Stimulated activated CD8-positive, alpha-beta memory T cell treated with anti-CD3 and anti-CD28 coated beads, Interleukin-12 subunit alpha, Interleukin-12 subunit beta, amount 100 ng/mL, for 4 hours (primary cell): ENCODE data around the gene STAT5B.

Source experiments
- DNase-seq: peaks from one replicate; pipeline ENCODE4 v3.0.0-alpha.2; 2020; ENCODE audit warnings: low read depth

STAT5B gene

GRCh38 chr17:42284566-42284965, 8.4 kb upstream of the STAT5B start:
- DNase-seq = no peak

DNA sequence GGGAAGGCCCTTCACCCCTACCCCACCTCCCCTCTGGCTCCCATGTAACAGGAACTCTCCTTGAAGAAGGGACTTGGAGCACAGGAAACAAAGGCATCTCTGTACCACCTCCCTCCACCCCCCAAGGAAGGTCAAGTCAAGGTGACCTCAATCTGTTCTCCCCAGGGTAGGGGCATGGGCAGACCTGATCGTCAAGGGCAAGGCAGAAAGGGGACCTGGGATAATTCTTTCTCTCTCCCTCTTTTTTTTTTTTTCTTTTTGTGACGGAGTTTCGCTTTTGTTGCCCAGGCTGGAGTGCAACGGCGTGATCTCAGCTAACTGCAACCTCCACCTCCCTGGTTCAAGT, 7.8 kb upstream of the STAT5B start:
- DNase-seq = no peak

GRCh38 chr17:42283241-42284023, 7.2 kb upstream of the STAT5B start:
- DNase-seq = no peak

- no peak for DNase-seq
These were observed 6.4 kb upstream of the STAT5B start for GRCh38 chr17:42282478-42283080.

DNA sequence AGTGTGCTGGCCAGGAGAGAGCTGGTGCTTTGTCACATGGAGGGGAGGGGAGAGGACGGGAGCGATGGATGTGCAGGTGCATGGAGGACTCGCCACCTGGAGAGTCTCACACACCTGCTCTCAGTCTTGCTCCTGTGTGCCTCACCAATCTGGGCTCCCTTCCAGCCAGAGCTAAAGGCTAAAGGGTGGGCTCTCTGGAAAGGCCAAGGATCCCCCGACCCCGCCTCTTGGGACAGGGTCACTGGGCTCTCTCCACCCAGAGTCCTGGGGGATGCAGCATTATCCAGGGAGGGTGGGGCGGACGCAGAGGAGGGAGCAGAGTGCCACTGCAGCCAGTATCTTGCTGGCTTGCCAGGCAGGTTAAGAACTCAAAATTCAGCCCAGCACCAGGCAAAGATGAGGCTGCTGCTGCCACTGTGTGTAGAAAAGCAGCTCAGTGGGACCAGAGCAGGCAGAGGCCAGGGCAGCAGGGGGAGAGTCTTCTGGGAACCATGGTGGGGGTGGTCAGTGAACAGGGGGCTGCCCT, 5.4 kb upstream of the STAT5B start:
- no peak for DNase-seq

DNA sequence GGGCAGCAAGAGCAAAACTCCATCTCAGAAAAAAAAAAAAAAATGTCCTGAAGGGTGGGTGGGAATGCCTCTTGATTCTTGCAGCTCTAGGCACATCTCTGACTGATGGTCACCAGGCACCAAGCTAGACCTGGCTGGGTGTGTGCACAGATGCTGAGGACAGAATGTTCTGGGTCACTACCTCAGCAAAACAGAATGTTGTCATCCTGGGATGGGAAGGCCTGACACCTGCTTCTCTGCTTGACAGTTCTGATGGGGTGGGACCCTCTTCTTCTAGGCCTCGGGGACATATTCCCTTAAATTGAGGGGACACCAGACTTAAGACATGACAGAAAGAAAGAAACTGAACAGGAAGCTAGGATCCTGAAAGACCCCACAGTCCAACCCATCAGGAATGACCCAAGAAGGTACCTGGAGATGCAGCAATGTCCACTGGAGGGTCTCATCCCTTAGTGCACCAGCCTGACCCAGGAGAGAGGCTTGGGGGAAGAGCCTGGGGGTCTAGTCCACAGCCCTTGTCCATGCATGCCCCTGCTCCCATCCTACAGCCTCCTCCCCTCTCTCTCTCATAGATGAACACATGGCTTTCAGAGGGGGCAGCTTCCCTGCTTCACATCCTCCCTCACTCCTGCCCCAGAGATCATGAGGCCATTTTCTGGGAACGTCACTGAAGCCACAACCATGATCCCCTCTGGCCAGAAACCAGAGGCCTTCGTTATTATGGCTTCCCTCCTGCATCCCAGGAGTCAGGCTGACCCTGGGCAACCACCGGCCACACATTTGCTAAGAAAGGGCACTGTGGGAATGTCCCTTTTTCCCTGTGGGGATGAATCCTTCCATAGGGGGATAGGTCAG, 3.8 kb upstream of the STAT5B start:
- no peak for DNase-seq

GRCh38 chr17:42277342-42277712, 1.1 kb upstream of the STAT5B start:
- no peak for DNase-seq

GRCh38 chr17:42276609-42277341, 584 bp upstream of the STAT5B start:
- DNase-seq = no peak

DNA sequence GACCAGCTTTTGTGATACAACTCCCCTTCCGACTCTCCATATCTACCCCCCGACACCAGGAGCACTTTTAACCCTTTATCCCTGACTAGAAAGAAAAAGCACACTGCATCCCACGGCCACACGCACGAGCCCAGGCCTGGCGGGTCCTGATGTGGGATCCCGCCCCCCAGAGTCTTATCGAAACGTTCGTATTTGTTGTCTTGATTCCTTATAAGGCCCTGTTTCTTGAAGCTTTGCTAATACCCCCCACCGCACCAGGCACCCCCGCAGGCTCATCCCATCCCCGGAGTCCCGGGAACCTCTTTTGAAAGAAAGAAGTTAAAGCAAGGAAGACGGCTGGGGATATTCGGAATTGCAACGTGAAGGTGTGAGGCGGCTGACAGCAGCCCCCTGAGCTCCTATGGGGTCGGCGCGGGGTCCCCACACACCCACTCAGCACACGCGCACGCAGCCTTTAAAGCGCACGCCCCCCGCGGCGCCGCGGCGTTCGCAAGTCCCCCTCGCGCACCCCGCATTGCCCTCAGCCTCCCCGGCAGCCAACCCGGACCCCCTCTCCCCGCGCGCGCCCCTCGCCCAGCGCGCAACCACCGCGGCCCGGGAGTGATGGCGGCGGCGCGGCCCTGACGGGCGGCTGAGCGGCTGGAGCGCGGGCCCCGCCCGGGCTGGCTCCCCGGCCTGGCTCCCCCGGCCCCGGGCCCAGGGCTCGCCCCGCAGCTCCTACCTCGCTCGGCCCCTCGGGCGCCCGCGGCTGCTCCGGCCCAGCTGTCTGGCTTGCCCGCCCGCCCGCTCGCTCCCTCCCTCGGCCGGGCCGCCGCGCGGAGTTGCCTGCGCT, 448 bp downstream of the STAT5B start:
- DNase-seq = peak; percentile 34

DNA sequence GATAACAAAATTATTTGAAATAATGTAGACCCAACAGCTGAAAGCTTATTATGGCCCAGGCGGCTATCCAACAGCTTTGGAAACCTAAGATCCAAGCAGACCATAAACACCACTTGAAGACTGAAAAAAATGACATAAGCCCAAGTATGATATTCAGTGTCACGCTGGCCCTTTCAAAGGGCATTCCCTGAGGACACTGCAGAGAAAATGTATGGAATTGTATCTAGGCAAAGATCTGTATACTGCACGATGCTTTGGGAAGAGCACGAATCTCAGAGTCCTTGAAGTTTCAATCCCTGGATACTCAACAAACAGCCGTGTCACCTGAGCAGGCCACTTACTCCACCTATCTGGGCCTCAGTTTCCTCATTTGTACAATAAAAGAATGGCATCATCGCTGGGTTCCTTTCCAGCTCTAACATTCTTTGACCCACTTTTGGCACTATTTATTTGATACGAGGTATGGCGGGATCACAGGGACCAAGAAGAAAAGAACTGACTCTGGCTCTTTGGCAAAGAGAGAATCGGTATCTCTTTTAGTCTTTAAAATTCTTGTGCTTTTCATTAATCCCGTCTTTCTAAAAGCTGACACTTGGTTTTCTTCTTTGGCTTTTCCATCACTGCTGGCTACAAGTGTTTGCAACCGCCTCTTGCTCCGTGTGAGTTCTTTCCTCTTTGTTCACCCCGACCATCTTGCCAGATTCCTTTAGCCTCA, 1.2 kb downstream of the STAT5B start:
- no peak for DNase-seq

- DNase-seq = no peak
These were observed 2.0 kb downstream of the STAT5B start for GRCh38 chr17:42274253-42274542.

DNA sequence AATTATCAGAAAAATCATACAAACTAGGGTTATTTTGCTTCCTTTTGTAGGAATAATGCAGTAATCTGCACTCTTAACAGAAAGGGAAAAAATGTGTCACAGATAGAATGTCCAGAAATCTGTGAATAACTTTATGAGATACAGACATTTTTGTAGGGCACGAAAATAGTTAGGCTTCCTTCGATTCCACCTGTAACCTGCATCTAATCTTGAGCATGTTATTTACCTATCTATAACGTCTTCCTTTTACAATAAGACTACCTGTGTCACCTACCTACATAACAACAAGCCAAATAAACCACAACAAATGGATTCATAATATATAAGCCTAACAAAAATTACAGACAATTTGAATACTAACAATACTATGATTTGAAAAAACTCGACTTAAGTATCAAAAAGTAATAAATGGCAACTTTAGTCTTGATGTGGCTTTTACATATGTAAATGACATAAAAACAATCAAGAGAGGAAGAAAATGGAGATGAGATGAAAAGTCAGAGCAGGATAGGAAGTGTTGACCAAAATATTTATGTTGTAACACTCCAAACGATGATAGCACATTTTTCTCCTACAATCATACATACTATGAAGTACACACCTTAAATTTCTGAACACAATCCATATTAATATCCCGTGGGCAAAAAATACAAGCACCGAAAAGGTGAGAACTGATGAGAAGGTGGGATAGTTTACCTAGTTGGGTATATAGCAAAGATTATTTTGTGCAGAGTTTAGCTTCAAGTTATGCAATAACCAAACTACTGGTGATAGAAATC, 2.5 kb downstream of the STAT5B start:
- DNase-seq = no peak

GRCh38 chr17:42272162-42272907, 3.9 kb downstream of the STAT5B start:
- DNase-seq = no peak

DNA sequence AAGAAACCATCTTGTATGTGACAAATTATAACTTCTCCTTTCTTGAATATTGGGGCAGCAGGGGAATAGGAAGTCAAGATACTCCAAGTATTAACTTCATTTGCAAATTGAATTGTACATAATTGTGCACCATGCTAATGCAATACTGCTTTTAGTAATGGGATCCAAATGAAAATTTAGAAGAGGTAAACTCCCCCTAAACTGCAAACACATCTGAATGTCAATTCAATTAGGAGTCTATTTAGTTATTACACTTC, 4.5 kb downstream of the STAT5B start:
- no peak for DNase-seq

GRCh38 chr17:42271006-42271778, 5.0 kb downstream of the STAT5B start:
- no peak for DNase-seq

- DNase-seq = no peak
These were observed 5.6 kb downstream of the STAT5B start for GRCh38 chr17:42270596-42270995.

DNA sequence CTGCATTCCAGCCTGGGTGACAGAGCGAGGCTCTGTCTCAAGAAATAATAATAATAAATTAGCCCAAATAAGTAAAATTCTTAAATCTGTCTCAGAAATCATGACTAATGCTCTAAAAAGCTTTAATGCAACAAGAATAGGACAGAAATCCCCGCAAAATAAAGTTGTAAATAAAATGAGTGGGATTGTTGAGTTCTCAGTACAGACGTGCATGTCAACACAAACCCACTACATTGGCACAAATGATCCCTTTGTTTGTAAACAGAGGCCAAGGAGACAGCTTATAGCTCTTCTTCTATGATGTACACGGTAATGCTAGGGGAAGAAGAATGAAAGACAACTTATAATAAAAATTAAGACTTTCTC, 6.0 kb downstream of the STAT5B start:
- DNase-seq = no peak

DNA sequence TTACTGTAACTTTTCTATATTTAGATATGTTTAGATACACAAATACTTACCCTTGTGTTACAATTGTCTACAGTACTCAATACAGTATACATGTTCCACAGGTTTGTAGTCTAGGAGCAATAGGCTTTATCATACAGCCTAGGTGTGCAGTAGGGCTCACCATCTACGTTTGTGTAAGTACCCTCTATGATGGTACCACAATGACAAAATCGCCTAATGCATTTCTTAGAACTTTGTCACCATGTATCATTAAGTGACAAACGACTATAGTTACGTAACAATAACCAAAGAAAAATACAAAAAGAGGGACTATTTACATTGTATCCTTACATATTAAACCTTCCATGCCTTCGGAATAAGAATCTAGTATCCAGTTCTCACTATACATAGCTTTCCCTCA, 8.0 kb downstream of the STAT5B start:
- no peak for DNase-seq
